ENCODE data around the gene GRP.

GRP gene

DNA sequence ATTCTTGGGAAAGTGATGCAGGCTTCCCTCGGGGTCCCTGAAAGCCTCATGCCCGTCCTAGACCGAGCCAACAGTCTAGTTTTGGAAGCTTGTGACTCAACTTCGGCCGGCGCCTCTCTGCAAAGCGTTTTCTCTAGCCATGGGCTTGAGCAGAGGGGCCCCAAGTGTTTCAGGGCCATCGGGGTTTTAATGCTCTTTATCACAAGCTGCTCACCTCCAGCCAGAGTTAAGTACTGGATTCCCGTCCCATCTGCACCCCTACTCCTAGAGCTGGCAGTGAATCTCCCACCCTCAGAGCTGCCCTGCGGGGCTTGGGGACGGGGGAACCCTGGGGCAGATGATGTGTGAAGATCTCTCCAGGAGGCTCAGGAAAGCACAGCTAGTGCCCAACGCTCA is 46.0 kb downstream of the GRP start:
- no peak for TF ChIP-seq PPARA (CRISPR knock-in tag; IDR thresholded peaks at IDR 0.05; ENCODE audit: borderline replicate concordance)
- no peak for TF ChIP-seq ZFP3 (CRISPR knock-in tag; IDR thresholded peaks at IDR 0.05)
- TF ChIP-seq GLIS3 (CRISPR knock-in tag; IDR thresholded peaks at IDR 0.05) = no peak
- TF ChIP-seq ESRRG (CRISPR knock-in tag; IDR thresholded peaks at IDR 0.05) = no peak
- TF ChIP-seq TSHZ2 (CRISPR knock-in tag; IDR thresholded peaks at IDR 0.05) = no peak
- TF ChIP-seq, protein P1, sequence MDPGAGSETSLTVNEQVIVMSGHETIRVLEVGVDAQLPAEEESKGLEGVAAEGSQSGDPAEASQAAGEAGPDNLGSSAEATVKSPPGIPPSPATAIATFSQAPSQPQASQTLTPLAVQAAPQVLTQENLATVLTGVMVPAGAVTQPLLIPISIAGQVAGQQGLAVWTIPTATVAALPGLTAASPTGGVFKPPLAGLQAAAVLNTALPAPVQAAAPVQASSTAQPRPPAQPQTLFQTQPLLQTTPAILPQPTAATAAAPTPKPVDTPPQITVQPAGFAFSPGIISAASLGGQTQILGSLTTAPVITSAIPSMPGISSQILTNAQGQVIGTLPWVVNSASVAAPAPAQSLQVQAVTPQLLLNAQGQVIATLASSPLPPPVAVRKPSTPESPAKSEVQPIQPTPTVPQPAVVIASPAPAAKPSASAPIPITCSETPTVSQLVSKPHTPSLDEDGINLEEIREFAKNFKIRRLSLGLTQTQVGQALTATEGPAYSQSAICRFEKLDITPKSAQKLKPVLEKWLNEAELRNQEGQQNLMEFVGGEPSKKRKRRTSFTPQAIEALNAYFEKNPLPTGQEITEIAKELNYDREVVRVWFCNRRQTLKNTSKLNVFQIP (CRISPR knock-in tag; IDR thresholded peaks at IDR 0.05; ENCODE audit: borderline replicate concordance, low read depth) = no peak
- TF ChIP-seq, protein P2, sequence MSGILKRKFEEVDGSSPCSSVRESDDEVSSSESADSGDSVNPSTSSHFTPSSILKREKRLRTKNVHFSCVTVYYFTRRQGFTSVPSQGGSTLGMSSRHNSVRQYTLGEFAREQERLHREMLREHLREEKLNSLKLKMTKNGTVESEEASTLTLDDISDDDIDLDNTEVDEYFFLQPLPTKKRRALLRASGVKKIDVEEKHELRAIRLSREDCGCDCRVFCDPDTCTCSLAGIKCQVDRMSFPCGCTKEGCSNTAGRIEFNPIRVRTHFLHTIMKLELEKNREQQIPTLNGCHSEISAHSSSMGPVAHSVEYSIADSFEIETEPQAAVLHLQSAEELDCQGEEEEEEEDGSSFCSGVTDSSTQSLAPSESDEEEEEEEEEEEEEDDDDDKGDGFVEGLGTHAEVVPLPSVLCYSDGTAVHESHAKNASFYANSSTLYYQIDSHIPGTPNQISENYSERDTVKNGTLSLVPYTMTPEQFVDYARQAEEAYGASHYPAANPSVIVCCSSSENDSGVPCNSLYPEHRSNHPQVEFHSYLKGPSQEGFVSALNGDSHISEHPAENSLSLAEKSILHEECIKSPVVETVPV (CRISPR knock-in tag; IDR thresholded peaks at IDR 0.05) = no peak
- TF ChIP-seq OSR1 (CRISPR knock-in tag; IDR thresholded peaks at IDR 0.05) = no peak
- no peak for TF ChIP-seq SNAI2 (CRISPR knock-in tag; IDR thresholded peaks at IDR 0.05)
- no peak for TF ChIP-seq ISL1 (CRISPR knock-in tag; IDR thresholded peaks at IDR 0.05)
- TF ChIP-seq TOX (CRISPR knock-in tag; IDR thresholded peaks at IDR 0.05; ENCODE audit: borderline replicate concordance) = no peak
- no peak for TF ChIP-seq ZNF70 (CRISPR knock-in tag; IDR thresholded peaks at IDR 0.05)
- TF ChIP-seq, protein P3, sequence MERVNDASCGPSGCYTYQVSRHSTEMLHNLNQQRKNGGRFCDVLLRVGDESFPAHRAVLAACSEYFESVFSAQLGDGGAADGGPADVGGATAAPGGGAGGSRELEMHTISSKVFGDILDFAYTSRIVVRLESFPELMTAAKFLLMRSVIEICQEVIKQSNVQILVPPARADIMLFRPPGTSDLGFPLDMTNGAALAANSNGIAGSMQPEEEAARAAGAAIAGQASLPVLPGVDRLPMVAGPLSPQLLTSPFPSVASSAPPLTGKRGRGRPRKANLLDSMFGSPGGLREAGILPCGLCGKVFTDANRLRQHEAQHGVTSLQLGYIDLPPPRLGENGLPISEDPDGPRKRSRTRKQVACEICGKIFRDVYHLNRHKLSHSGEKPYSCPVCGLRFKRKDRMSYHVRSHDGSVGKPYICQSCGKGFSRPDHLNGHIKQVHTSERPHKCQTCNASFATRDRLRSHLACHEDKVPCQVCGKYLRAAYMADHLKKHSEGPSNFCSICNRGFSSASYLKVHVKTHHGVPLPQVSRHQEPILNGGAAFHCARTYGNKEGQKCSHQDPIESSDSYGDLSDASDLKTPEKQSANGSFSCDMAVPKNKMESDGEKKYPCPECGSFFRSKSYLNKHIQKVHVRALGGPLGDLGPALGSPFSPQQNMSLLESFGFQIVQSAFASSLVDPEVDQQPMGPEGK (CRISPR knock-in tag; IDR thresholded peaks at IDR 0.05; ENCODE audit: borderline replicate concordance) = no peak
- no peak for TF ChIP-seq ARNTL (CRISPR knock-in tag; IDR thresholded peaks at IDR 0.05; ENCODE audit: borderline replicate concordance, low read depth)
- TF ChIP-seq TCF4 (CRISPR knock-in tag; IDR thresholded peaks at IDR 0.05; ENCODE audit: borderline replicate concordance) = no peak
- TF ChIP-seq ZC3H10 (CRISPR knock-in tag; IDR thresholded peaks at IDR 0.05) = no peak
- no peak for TF ChIP-seq ZNF8 (CRISPR knock-in tag; IDR thresholded peaks at IDR 0.05)
- TF ChIP-seq ZNF565 (CRISPR knock-in tag; conservative IDR thresholded peaks at IDR 0.05; ENCODE audit: low read depth) = no peak

GRCh38 chr18:59266459-59266858 is 46.5 kb downstream of the GRP start:
- TF ChIP-seq BACH2 (CRISPR knock-in tag; IDR thresholded peaks at IDR 0.05; ENCODE audit: borderline replicate concordance) = no peak
- ATAC-seq = no peak

More for the DNA sequence above, 46.0 kb downstream of the GRP start:
- ATAC-seq = no peak

DNA sequence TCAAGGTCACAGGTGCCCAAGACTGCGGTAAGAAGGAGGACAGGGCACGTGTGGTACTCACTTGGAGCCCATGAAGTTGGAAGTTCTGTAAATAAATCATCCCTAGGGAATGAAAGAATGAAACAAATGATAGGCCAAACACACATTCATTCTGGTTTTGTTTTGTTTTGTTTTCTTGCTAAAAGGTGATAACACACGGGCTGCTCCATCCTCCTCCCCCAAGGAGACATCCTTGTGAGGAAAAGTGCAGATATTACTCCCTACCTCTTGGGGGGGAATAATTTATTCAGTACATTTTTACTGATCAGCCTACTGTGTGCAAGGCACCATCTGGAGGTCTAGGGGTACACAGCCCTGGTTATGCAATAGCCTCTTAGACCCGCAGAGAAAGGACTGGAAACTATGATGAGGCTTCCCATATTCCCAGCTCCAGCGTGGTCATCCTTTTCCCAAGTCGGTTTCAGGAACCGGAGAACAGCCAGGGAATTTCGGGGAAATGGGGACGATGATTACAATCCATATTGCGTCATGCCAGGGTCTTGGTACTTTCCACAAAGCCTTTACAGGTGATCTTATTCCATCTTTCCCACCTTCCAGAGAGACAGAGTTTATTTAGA is 47.0 kb downstream of the GRP start:
- TF ChIP-seq ZFP3 (CRISPR knock-in tag; IDR thresholded peaks at IDR 0.05) = no peak
- TF ChIP-seq GLIS3 (CRISPR knock-in tag; IDR thresholded peaks at IDR 0.05) = no peak
- no peak for TF ChIP-seq TCF4 (CRISPR knock-in tag; IDR thresholded peaks at IDR 0.05; ENCODE audit: borderline replicate concordance)
- TF ChIP-seq TOX (CRISPR knock-in tag; IDR thresholded peaks at IDR 0.05; ENCODE audit: borderline replicate concordance) = no peak
- no peak for TF ChIP-seq PPARA (CRISPR knock-in tag; IDR thresholded peaks at IDR 0.05; ENCODE audit: borderline replicate concordance)
- no peak for TF ChIP-seq ISL1 (CRISPR knock-in tag; IDR thresholded peaks at IDR 0.05)
- TF ChIP-seq ZNF70 (CRISPR knock-in tag; IDR thresholded peaks at IDR 0.05) = no peak
- TF ChIP-seq, protein P4, sequence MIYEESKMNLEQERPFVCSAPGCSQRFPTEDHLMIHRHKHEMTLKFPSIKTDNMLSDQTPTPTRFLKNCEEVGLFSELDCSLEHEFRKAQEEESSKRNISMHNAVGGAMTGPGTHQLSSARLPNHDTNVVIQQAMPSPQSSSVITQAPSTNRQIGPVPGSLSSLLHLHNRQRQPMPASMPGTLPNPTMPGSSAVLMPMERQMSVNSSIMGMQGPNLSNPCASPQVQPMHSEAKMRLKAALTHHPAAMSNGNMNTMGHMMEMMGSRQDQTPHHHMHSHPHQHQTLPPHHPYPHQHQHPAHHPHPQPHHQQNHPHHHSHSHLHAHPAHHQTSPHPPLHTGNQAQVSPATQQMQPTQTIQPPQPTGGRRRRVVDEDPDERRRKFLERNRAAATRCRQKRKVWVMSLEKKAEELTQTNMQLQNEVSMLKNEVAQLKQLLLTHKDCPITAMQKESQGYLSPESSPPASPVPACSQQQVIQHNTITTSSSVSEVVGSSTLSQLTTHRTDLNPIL (CRISPR knock-in tag; IDR thresholded peaks at IDR 0.05; ENCODE audit: low read depth) = no peak
- no peak for ATAC-seq
